Right lobe of liver (tissue), 4 donors: ENCODE data around the gene ANTXRL.

ENCODE experiments used
- POLR2A ChIP-seq: fragments of 450-650 bp; IDR thresholded peaks from one replicate; pipeline ENCODE4 v1.6.1; 2017; ENCODE audit warnings: antibody characterized with exemption, mild to moderate bottlenecking
- TF ChIP-seq, protein P1 (sequence below), 4 donors: fragments of 200-600 bp in 3 of 4; fragments of 450-650 bp in 1 of 4; IDR thresholded peaks; one replicate each; pipeline versions ENCODE4 v1.5.1 to v1.8.0; 2016 to 2022; ENCODE audit warnings: antibody characterized with exemption in 4 of 4, mild to moderate bottlenecking in 2 of 4
- donor health status: DM: no; HTN: no; CAD: no.
- donor health status: DM: no; HTN: no; CAD: no.
- donor health status: DM: no; HTN: yes; CAD: no.

- TF ChIP-seq, protein P1, sequence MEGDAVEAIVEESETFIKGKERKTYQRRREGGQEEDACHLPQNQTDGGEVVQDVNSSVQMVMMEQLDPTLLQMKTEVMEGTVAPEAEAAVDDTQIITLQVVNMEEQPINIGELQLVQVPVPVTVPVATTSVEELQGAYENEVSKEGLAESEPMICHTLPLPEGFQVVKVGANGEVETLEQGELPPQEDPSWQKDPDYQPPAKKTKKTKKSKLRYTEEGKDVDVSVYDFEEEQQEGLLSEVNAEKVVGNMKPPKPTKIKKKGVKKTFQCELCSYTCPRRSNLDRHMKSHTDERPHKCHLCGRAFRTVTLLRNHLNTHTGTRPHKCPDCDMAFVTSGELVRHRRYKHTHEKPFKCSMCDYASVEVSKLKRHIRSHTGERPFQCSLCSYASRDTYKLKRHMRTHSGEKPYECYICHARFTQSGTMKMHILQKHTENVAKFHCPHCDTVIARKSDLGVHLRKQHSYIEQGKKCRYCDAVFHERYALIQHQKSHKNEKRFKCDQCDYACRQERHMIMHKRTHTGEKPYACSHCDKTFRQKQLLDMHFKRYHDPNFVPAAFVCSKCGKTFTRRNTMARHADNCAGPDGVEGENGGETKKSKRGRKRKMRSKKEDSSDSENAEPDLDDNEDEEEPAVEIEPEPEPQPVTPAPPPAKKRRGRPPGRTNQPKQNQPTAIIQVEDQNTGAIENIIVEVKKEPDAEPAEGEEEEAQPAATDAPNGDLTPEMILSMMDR (IDR thresholded peaks at IDR 0.05), result no peak
- TF ChIP-seq POLR2A, result no peak
These were observed 5.2 kb downstream of the ANTXRL start for GRCh38 chr10:46291817-46292572.
